Liver (tissue), 9 donors: ENCODE data around the gene PPP4R1. TPM values are rescaled to one million over a fixed set of nuclear protein-coding genes. Genes with fewer than 3 reads are reported as not detected.

Experiments
- DNase-seq: peaks from one replicate; pipeline ENCODE4 v3.0.0-alpha.2; 2017; ENCODE audit warnings: low spot score
- H3K27ac ChIP-seq, 2 donors: one replicate each; pipeline ENCODE4 v1.7.0; 2013; ENCODE audit warnings: inconsistent platforms in 2 of 2, low read length in 2 of 2, control low read depth in 1 of 2, low read depth in 1 of 2, mild to moderate bottlenecking in 1 of 2
- H3K27me3 ChIP-seq, 4 donors: one replicate each; pipeline versions ENCODE4 v1.6.1 to v1.7.0; 2013; ENCODE audit warnings: low read length in 3 of 4, inconsistent platforms in 1 of 4, mild to moderate bottlenecking in 1 of 4, moderate library complexity in 1 of 4; ENCODE audit not compliant: control insufficient read depth in 4 of 4, insufficient read depth in 4 of 4
- H3K36me3 ChIP-seq, 4 donors: one replicate each; pipeline versions ENCODE4 v1.6.1 to v1.7.0; 2013; ENCODE audit warnings: low read length in 3 of 4, mild to moderate bottlenecking in 3 of 4, low read depth in 1 of 4, moderate library complexity in 1 of 4; ENCODE audit not compliant: control insufficient read depth in 4 of 4, insufficient read depth in 3 of 4
- H3K4me1 ChIP-seq, 4 donors: one replicate each; pipeline versions ENCODE4 v1.6.1 to v1.7.0; 2013; ENCODE audit warnings: low read length in 3 of 4, mild to moderate bottlenecking in 3 of 4, moderate library complexity in 1 of 4; ENCODE audit not compliant: control insufficient read depth in 4 of 4, insufficient read depth in 4 of 4
- H3K4me3 ChIP-seq, 3 donors: one replicate each; pipeline versions ENCODE4 v1.6.1 to v1.7.0; 2013; ENCODE audit warnings: low read length in 3 of 3, control low read depth in 1 of 3, low read depth in 1 of 3, mild to moderate bottlenecking in 1 of 3
- H3K9ac ChIP-seq, 2 donors: one replicate each; pipeline ENCODE4 v1.7.0; 2013; ENCODE audit warnings: low read length in 2 of 2, mild to moderate bottlenecking in 2 of 2, moderate library complexity in 2 of 2, control low read depth in 1 of 2, low read depth in 1 of 2
- H3K9me3 ChIP-seq, 4 donors: one replicate each; pipeline versions ENCODE4 v1.6.1 to v1.7.0; 2013; ENCODE audit warnings: low read length in 3 of 4; ENCODE audit not compliant: control insufficient read depth in 4 of 4
- ATF3 ChIP-seq: IDR thresholded peaks from 2 replicates; pipeline ENCODE4 v1.6.1; 2016; ENCODE audit warnings: antibody characterized with exemption
- EGR1 ChIP-seq, 2 donors: IDR thresholded peaks; 2 replicates each; pipeline ENCODE4 v1.6.1; 2016 to 2018; ENCODE audit warnings: antibody characterized with exemption in 2 of 2, low read depth in 2 of 2
- FOXA1 ChIP-seq: IDR thresholded peaks from 2 replicates; pipeline ENCODE4 v1.6.1; 2016; ENCODE audit warnings: antibody characterized with exemption
- FOXA2 ChIP-seq: IDR thresholded peaks from 2 replicates; pipeline ENCODE4 v1.6.1; 2016; ENCODE audit warnings: antibody characterized with exemption
- GABPA ChIP-seq, 2 donors: IDR thresholded peaks in 1 of 2; conservative IDR thresholded peaks in 1 of 2; 2 replicates each; pipeline ENCODE4 v1.6.1; 2016; ENCODE audit warnings: antibody characterized with exemption in 2 of 2, mild to moderate bottlenecking in 1 of 2, moderate library complexity in 1 of 2
- HNF4A ChIP-seq, 2 donors: conservative IDR thresholded peaks; 2 replicates each; pipeline ENCODE4 v1.6.1; 2016; ENCODE audit warnings: antibody characterized with exemption in 2 of 2, mild to moderate bottlenecking in 2 of 2
- JUND ChIP-seq, 2 donors: IDR thresholded peaks; 2 replicates each; pipeline ENCODE4 v1.6.1; 2016; ENCODE audit warnings: antibody characterized with exemption in 2 of 2
- MAX ChIP-seq: IDR thresholded peaks from 2 replicates; pipeline ENCODE4 v1.6.1; 2016; ENCODE audit warnings: antibody characterized with exemption
- NR2F2 ChIP-seq: IDR thresholded peaks from 2 replicates; pipeline ENCODE4 v1.6.1; 2016; ENCODE audit warnings: antibody characterized with exemption
- REST ChIP-seq: IDR thresholded peaks from 2 replicates; pipeline ENCODE4 v1.6.1; 2016; ENCODE audit warnings: antibody characterized with exemption, mild to moderate bottlenecking
- RXRA ChIP-seq, 2 donors: IDR thresholded peaks; 2 replicates each; pipeline ENCODE4 v1.6.1; 2017 to 2018; ENCODE audit warnings: antibody characterized with exemption in 2 of 2, mild to moderate bottlenecking in 1 of 2
- SP1 ChIP-seq: IDR thresholded peaks from 2 replicates; pipeline ENCODE4 v1.6.1; 2018; ENCODE audit warnings: antibody characterized with exemption, mild to moderate bottlenecking
- TAF1 ChIP-seq: conservative IDR thresholded peaks from 2 replicates; pipeline ENCODE4 v1.6.1; 2016; ENCODE audit warnings: antibody characterized with exemption, mild to moderate bottlenecking
- YY1 ChIP-seq: IDR thresholded peaks from 2 replicates; pipeline ENCODE4 v1.6.1; 2016; ENCODE audit warnings: antibody characterized with exemption, mild to moderate bottlenecking
- ZBTB33 ChIP-seq: IDR thresholded peaks from 2 replicates; pipeline ENCODE4 v1.6.1; 2016; ENCODE audit warnings: antibody characterized with exemption
- WGBS: extraction: QIAGEN DNeasy Blood & Tissue Kit; methylation state at CpG from one replicate; pipeline ENCODE4 v1.1.7; 2013; 5-methylcytosine and 5-hydroxymethylcytosine counted together
- polyA plus RNA-seq, 2 donors: library from polyadenylated mRNA; stranded (reverse) in 1 of 2; unstranded in 1 of 2; fragments of 200-250 nt in 1 of 2; fragments of >200 nt in 1 of 2; fragmentation: Nextera tagmentation in 1 of 2; extraction: Ambion mirVana in 1 of 2; gene quantifications; one replicate each; pipeline versions ENCODE4 v1.2.1 to v1.2.3, GENCODE V29; 2013 to 2015
- total RNA-seq, 2 donors: library from RNA; depleted of rRNA; stranded (reverse); fragments of >200 nt; gene quantifications; one replicate each; pipeline ENCODE4 v1.2.3, GENCODE V29; 2014
- donor health status: healthy.
- donor health status: healthy.
- donor health status: healthy.
- donor health status: healthy.
- donor health status: healthy.

Gene PPP4R1
- total and polyA plus RNA-seq, 4 donors: 11.7 to 50.8 (median 22.8) TPM

GRCh38 chr18:9565407-9565806 lies 49.0 kb downstream of the PPP4R1 start:
- Histone ChIP-seq H3K4me1 (peaks cover 0 to 3% (median 0%) of the 10 kb centered on the region in 4 donors), H3K36me3 (peaks cover 3 to 15% (median 8%) of the 10 kb centered on the region in 4 donors)
- no peak for DNase-seq

GRCh38 chr18:9563331-9563730 lies 51.0 kb downstream of the PPP4R1 start:
- H3K9me3 ChIP-seq: no peaks in the 10 kb centered on the region

More at GRCh38 chr18:9565407-9565806, 49.0 kb downstream of the PPP4R1 start:
- Histone ChIP-seq H3K4me3 (no peak overlapping the region), H3K9me3 (no peaks in the 10 kb centered on the region), H3K9ac (no peak overlapping the region), H3K27me3 (no peaks in the 10 kb centered on the region), H3K27ac (no peak overlapping the region)
- TF ChIP-seq YY1 (no peak), RXRA (IDR thresholded peaks at IDR 0.05) (no peak), SP1 (no peak), JUND (IDR thresholded peaks at IDR 0.05) (no peak), GABPA (IDR thresholded peaks at IDR 0.05 in 1 of 2, conservative IDR thresholded peaks at IDR 0.05 in 1 of 2) (no peak), HNF4A (conservative IDR thresholded peaks at IDR 0.05) (no peak), NR2F2 (no peak), FOXA2 (no peak)
- 91% methylated on average over 2 of the region's 2 CpGs for WGBS

GRCh38 chr18:9562584-9562983 lies 51.8 kb downstream of the PPP4R1 start:
- peaks cover 0 to 12% (median 8%) of the 10 kb centered on the region in 4 donors for H3K36me3 ChIP-seq
- 95% methylated on average over 4 of the region's 4 CpGs for WGBS
- H3K27ac ChIP-seq: no peak overlapping the region
- no peaks in the 10 kb centered on the region for H3K9me3 ChIP-seq
- no peak overlapping the region for H3K9ac ChIP-seq
- no peak overlapping the region for H3K4me3 ChIP-seq
- H3K4me1 ChIP-seq: peaks cover 2 to 15% (median 8%) of the 10 kb centered on the region in 4 donors
- DNase-seq: no peak
- no peaks in the 10 kb centered on the region for H3K27me3 ChIP-seq
- TF ChIP-seq HNF4A (conservative IDR thresholded peaks at IDR 0.05): no peak
- TF ChIP-seq GABPA (IDR thresholded peaks at IDR 0.05 in 1 of 2, conservative IDR thresholded peaks at IDR 0.05 in 1 of 2): no peak
- no peak for TF ChIP-seq MAX
- TF ChIP-seq ATF3: no peak
- TF ChIP-seq YY1: no peak
- TF ChIP-seq SP1: no peak
- no peak for TF ChIP-seq JUND (IDR thresholded peaks at IDR 0.05)
- TF ChIP-seq TAF1: no peak
- no peak for TF ChIP-seq RXRA (IDR thresholded peaks at IDR 0.05)
- TF ChIP-seq FOXA2: no peak
- TF ChIP-seq EGR1 (IDR thresholded peaks at IDR 0.05; ENCODE audit: low read depth in 2 of 2): no peak
- no peak for TF ChIP-seq ZBTB33

More at GRCh38 chr18:9563331-9563730, 51.0 kb downstream of the PPP4R1 start:
- H3K4me1 ChIP-seq: peaks cover 2 to 8% (median 5%) of the 10 kb centered on the region in 4 donors
- peaks cover 0 to 15% (median 8%) of the 10 kb centered on the region in 4 donors for H3K36me3 ChIP-seq
- TF ChIP-seq SP1 (no peak), REST (no peak), FOXA1 (no peak), RXRA (IDR thresholded peaks at IDR 0.05) (no peak), YY1 (no peak)
- H3K27ac ChIP-seq: no peak overlapping the region
- DNase-seq: no peak
- no peaks in the 10 kb centered on the region for H3K27me3 ChIP-seq
- H3K9ac ChIP-seq: no peak overlapping the region
- WGBS: 92% methylated on average over 4 of the region's 4 CpGs
- no peak overlapping the region for H3K4me3 ChIP-seq
